ENCODE measurements around the gene CEACAM5.

DNA sequence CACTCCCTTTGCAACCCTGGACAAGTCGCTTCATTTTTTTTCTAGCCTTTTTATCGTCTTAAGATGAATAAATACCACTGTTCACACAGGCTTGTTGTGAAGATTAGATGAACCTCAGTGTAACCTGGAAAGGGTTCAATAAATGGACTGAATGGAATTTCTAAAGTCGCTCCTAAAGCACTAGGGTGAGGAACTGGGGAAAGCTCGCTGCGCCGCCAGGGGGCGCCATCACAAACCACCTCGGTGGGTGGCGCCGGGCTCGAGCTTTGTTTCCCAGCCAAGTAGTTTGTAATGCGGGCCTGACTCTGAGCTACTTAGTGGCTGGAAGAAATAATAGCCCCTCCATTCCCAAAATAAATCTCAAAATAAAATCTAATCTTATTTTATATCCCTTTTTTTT lies 44.7 kb downstream of the CEACAM5 start:
- no peak for TF ChIP-seq ZNF707 (tag by site-specific recombination; IDR thresholded peaks at IDR 0.05)
- TF ChIP-seq, protein P1, sequence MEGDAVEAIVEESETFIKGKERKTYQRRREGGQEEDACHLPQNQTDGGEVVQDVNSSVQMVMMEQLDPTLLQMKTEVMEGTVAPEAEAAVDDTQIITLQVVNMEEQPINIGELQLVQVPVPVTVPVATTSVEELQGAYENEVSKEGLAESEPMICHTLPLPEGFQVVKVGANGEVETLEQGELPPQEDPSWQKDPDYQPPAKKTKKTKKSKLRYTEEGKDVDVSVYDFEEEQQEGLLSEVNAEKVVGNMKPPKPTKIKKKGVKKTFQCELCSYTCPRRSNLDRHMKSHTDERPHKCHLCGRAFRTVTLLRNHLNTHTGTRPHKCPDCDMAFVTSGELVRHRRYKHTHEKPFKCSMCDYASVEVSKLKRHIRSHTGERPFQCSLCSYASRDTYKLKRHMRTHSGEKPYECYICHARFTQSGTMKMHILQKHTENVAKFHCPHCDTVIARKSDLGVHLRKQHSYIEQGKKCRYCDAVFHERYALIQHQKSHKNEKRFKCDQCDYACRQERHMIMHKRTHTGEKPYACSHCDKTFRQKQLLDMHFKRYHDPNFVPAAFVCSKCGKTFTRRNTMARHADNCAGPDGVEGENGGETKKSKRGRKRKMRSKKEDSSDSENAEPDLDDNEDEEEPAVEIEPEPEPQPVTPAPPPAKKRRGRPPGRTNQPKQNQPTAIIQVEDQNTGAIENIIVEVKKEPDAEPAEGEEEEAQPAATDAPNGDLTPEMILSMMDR (tag by site-specific recombination; IDR thresholded peaks at IDR 0.05) = 0 out of 2 replicates have a peak, but pooled peaks have one; percentile 23
- TF ChIP-seq, protein P2, sequence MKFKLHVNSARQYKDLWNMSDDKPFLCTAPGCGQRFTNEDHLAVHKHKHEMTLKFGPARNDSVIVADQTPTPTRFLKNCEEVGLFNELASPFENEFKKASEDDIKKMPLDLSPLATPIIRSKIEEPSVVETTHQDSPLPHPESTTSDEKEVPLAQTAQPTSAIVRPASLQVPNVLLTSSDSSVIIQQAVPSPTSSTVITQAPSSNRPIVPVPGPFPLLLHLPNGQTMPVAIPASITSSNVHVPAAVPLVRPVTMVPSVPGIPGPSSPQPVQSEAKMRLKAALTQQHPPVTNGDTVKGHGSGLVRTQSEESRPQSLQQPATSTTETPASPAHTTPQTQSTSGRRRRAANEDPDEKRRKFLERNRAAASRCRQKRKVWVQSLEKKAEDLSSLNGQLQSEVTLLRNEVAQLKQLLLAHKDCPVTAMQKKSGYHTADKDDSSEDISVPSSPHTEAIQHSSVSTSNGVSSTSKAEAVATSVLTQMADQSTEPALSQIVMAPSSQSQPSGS (tag by site-specific recombination; IDR thresholded peaks at IDR 0.05; ENCODE audit: low read depth) = no peak
- TF ChIP-seq, protein P3, sequence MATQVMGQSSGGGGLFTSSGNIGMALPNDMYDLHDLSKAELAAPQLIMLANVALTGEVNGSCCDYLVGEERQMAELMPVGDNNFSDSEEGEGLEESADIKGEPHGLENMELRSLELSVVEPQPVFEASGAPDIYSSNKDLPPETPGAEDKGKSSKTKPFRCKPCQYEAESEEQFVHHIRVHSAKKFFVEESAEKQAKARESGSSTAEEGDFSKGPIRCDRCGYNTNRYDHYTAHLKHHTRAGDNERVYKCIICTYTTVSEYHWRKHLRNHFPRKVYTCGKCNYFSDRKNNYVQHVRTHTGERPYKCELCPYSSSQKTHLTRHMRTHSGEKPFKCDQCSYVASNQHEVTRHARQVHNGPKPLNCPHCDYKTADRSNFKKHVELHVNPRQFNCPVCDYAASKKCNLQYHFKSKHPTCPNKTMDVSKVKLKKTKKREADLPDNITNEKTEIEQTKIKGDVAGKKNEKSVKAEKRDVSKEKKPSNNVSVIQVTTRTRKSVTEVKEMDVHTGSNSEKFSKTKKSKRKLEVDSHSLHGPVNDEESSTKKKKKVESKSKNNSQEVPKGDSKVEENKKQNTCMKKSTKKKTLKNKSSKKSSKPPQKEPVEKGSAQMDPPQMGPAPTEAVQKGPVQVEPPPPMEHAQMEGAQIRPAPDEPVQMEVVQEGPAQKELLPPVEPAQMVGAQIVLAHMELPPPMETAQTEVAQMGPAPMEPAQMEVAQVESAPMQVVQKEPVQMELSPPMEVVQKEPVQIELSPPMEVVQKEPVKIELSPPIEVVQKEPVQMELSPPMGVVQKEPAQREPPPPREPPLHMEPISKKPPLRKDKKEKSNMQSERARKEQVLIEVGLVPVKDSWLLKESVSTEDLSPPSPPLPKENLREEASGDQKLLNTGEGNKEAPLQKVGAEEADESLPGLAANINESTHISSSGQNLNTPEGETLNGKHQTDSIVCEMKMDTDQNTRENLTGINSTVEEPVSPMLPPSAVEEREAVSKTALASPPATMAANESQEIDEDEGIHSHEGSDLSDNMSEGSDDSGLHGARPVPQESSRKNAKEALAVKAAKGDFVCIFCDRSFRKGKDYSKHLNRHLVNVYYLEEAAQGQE (tag by site-specific recombination; IDR thresholded peaks at IDR 0.05) = no peak
- TF ChIP-seq, protein P4, sequence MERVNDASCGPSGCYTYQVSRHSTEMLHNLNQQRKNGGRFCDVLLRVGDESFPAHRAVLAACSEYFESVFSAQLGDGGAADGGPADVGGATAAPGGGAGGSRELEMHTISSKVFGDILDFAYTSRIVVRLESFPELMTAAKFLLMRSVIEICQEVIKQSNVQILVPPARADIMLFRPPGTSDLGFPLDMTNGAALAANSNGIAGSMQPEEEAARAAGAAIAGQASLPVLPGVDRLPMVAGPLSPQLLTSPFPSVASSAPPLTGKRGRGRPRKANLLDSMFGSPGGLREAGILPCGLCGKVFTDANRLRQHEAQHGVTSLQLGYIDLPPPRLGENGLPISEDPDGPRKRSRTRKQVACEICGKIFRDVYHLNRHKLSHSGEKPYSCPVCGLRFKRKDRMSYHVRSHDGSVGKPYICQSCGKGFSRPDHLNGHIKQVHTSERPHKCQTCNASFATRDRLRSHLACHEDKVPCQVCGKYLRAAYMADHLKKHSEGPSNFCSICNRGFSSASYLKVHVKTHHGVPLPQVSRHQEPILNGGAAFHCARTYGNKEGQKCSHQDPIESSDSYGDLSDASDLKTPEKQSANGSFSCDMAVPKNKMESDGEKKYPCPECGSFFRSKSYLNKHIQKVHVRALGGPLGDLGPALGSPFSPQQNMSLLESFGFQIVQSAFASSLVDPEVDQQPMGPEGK (tag by site-specific recombination; IDR thresholded peaks at IDR 0.05) = no peak

All from HEK293 (cell line).